IgD-negative memory B cell (primary cell): ENCODE results near the gene NFIA. TPM values are rescaled to one million over a fixed set of nuclear protein-coding genes. Genes with fewer than 3 reads are reported as not detected.
"Not testable (repeated sequence)": the region's sequence is repeated elsewhere in the genome, so short reads cannot be mapped to it uniquely, and the experiment has no call there.

Experiments used
- H3K27ac Mint-ChIP-seq, 3 donors: one replicate each; pipeline ENCODE4 v1.8.0; 2020 to 2022; ENCODE audit warnings: mild to moderate bottlenecking in 3 of 3, mixed read lengths in 3 of 3, moderate library complexity in 1 of 3
- H3K27me3 Mint-ChIP-seq: one replicate; pipeline ENCODE4 v1.8.0; 2021; ENCODE audit warnings: mixed read lengths
- H3K36me3 Mint-ChIP-seq: one replicate; pipeline ENCODE4 v1.8.0; 2020; ENCODE audit warnings: mild to moderate bottlenecking, mixed read lengths
- H3K4me1 Mint-ChIP-seq, 3 donors: one replicate each; pipeline ENCODE4 v1.8.0; 2020 to 2022; ENCODE audit warnings: mixed read lengths in 3 of 3, mild to moderate bottlenecking in 1 of 3
- H3K4me3 Mint-ChIP-seq, 4 donors: one replicate each; pipeline ENCODE4 v1.8.0; 2020 to 2022; ENCODE audit warnings: mild to moderate bottlenecking in 4 of 4, mixed read lengths in 4 of 4, moderate library complexity in 3 of 4
- H3K9me3 Mint-ChIP-seq, 3 donors: one replicate each; pipeline ENCODE4 v1.8.0; 2020 to 2021; ENCODE audit warnings: mixed read lengths in 3 of 3, mild to moderate bottlenecking in 1 of 3
- polyA plus RNA-seq: library from polyadenylated mRNA; unstranded; fragments of 300-500 nt; fragmentation: Illumina TruSeq; gene quantifications from one replicate; pipeline ENCODE4 v1.2.3, GENCODE V29; 2021

The NFIA gene
- polyA plus RNA-seq, 1 donor from 2014 or later: 0.93 TPM

DNA sequence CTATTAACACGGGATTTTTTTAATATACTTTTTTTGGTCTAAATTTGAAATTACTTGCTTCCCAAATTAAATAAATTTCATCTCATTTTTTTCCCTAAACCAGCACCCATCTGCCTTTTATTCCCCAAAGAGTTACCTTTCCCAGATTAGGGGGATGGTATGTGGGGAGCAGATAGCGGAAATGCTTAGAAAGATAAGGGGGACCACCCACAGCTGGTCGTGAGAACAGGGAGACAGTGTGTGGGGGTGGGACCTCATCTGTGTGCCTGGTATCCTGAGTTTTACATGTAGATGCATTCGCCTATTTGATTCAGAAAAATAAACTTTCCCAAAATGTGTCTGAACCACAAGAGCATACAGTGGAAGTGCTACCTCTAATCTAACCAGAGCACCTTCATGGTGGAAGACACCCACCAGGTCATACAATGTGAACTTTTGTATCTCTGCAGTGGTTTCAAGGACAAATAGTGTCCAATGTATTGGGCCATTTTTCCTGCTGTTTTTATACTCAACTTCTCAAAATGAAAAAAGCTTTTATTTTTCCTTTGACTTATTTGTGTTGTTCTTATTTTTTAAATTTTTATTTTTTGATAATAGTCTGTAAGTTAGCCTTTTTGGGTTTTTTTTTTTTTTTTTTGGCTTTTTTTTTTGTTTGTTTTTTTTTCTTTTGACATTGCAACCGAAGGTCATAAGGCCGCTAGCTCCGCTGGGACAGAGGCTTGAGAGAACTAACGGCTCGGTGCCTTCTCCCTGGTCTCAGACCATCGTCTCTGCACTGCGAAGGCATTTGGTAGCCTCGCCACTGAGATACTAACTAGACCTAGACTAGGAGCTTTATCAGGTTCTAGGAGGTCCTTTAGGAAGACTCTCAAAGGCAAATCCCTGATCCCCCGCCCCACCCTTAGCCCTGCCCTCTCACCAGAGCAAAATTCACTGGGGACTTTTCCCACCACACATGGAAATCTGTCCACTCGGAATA is 379.3 kb downstream of the NFIA start:
- no peak overlapping the region for H3K4me3 Mint-ChIP-seq
- no peaks in the 10 kb centered on the region for H3K4me1 Mint-ChIP-seq
- H3K36me3 Mint-ChIP-seq: no peaks in the 10 kb centered on the region
- no peak overlapping the region for H3K27ac Mint-ChIP-seq
- H3K9me3 Mint-ChIP-seq: no peaks in the 10 kb centered on the region
- peaks cover 5% of the 10 kb centered on the region for H3K27me3 Mint-ChIP-seq

GRCh38 chr1:61462628-61463027 is 380.3 kb downstream of the NFIA start:
- no peak overlapping the region for H3K4me3 Mint-ChIP-seq
- peak overlapping the region in 1 of 3 donors; percentile 24 for H3K27ac Mint-ChIP-seq
- H3K27me3 Mint-ChIP-seq: peaks cover 5% of the 10 kb centered on the region
- no peaks in the 10 kb centered on the region for H3K9me3 Mint-ChIP-seq
- no peaks in the 10 kb centered on the region for H3K36me3 Mint-ChIP-seq
- H3K4me1 Mint-ChIP-seq: no peaks in the 10 kb centered on the region

DNA sequence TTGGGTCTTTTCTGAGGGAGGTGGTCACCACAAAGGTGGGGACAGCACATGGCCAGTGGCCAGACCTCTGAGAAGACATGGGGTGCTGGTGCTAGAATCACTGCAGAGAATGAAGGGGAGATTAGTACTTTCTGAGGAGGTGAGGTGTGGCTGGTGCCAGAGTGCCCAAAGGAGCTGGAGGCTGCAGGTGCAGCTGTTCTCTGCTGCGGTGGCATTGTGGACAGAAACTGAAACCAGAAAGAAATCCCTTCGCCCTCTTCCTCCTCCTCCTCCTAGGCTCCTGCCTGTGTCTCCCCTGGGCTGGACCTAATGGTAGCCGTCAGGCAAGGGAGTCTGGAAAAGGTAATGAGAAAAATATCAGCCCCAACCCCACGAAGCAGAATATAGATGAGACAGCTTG is 380.9 kb downstream of the NFIA start:
- H3K36me3 Mint-ChIP-seq: no peaks in the 10 kb centered on the region
- no peaks in the 10 kb centered on the region for H3K4me1 Mint-ChIP-seq
- no peaks in the 10 kb centered on the region for H3K9me3 Mint-ChIP-seq
- no peak overlapping the region for H3K4me3 Mint-ChIP-seq
- H3K27me3 Mint-ChIP-seq: peaks cover 5% of the 10 kb centered on the region
- no peak overlapping the region for H3K27ac Mint-ChIP-seq

DNA sequence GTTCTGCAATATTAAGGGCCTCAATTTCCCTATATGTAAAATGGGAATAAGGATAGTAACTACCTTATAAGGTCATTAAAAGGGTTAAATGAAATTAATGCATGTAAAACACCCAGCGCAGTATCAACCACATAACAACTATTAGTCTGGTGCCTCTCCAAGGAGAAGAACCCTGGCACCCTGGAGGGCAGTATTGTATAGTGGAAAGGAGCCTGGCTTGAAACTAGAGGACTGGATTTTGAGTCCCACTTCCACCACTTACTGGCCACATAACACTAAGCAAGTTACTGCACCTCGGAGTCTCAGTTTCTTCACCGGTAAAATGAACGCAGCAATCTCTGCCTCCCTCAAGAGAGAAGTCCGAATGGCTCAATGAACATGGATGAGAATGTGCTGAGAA is 385.5 kb downstream of the NFIA start:
- not testable (repeated sequence) for H3K4me3 Mint-ChIP-seq, H3K9me3 Mint-ChIP-seq, H3K36me3 Mint-ChIP-seq, H3K27me3 Mint-ChIP-seq, H3K4me1 Mint-ChIP-seq, H3K27ac Mint-ChIP-seq

- Mint-ChIP-seq H3K4me3 (no peak overlapping the region), H3K4me1 (no peaks in the 10 kb centered on the region), H3K27me3 (peaks cover 6% of the 10 kb centered on the region), H3K9me3 (peaks cover 0 to under 1% (median 0%) of the 10 kb centered on the region in 3 donors), H3K27ac (no peak overlapping the region), H3K36me3 (no peaks in the 10 kb centered on the region)
Observed at GRCh38 chr1:61469365-61469764, 387.0 kb downstream of the NFIA start.

DNA sequence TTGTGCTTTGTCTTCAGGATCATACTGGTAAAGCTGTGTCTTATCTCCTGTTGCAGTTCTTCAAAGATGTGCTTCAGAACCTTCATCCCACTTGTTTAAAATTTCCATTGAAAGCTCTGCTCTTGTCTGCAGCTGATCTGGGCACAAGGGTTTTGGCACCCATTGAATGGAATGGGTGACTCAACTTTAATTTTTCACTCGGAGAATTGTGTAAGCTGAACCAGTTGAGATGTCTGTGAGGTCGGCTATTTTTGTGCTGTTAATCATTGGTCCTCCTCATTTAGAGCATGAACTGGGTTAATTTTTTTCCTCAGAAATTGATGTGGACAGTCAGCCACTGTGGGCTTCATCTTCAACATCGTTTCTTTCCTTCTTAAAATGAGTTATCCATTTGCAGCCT is 390.5 kb downstream of the NFIA start:
- Mint-ChIP-seq H3K4me1 (no peaks in the 10 kb centered on the region), H3K9me3 (peaks cover 0 to 2% (median 0%) of the 10 kb centered on the region in 3 donors), H3K4me3 (no peak overlapping the region)

DNA sequence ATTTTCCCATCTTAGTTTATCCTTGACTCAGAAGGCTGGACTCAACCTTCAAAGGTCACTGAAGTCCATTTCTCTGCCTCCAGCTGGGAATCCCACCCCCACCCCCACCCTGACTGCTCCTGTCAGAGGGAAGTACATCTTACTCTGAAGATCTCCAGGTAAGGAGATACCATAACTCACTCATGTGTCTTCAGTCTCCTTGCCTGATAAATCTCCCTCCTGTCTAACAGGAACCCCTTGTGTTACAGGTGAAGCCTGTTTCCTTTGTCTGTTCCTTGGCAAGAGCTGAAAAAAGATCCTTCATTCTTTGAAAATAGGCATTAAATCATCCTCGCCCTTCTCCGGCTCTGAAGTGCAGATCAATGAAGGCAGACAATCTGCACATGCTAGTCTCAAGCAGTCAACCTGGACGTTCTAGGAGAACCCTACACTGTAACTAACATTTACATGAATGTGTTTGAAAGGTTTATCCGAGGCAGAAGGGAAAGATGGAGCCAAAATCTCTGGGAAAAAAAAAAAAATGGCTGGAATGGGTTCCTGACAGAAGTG is 392.0 kb downstream of the NFIA start:
- no peaks in the 10 kb centered on the region for H3K4me1 Mint-ChIP-seq

More for the DNA sequence above, 390.5 kb downstream of the NFIA start:
- Mint-ChIP-seq H3K27ac (no peak overlapping the region), H3K36me3 (no peaks in the 10 kb centered on the region), H3K27me3 (peaks cover 7% of the 10 kb centered on the region)

DNA sequence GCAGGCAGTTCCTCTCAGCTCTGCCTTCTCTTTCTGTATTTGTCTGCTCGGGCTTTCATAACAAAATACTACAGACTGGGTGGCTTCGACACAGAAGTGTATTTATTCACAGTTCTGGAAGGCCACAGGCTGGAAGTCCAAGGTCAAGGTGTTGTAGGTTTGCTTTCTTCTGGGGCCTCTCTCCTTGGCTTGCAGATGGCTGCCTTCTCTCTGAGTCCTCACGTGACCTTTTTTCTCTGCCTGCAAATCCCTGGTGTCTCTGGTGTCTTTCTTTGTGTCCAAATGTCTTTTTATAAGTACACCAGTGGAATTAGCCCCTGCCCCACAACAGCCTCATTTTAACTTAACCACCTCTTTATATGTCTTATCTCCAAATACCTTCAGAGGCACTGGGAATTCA is 392.6 kb downstream of the NFIA start:
- peaks cover 7% of the 10 kb centered on the region for H3K27me3 Mint-ChIP-seq
- H3K36me3 Mint-ChIP-seq: no peaks in the 10 kb centered on the region
- H3K9me3 Mint-ChIP-seq: peaks cover 0 to 2% (median 0%) of the 10 kb centered on the region in 3 donors
- no peaks in the 10 kb centered on the region for H3K4me1 Mint-ChIP-seq
- no peak overlapping the region for H3K27ac Mint-ChIP-seq
- peak overlapping the region in 1 of 4 donors; percentile 72 for H3K4me3 Mint-ChIP-seq

More for the DNA sequence above, 392.0 kb downstream of the NFIA start:
- Mint-ChIP-seq H3K27ac (no peak overlapping the region), H3K27me3 (peaks cover 7% of the 10 kb centered on the region), H3K4me3 (no peak overlapping the region), H3K9me3 (peaks cover 0 to 2% (median 0%) of the 10 kb centered on the region in 3 donors), H3K36me3 (no peaks in the 10 kb centered on the region)

GRCh38 chr1:61477301-61477700 is 394.9 kb downstream of the NFIA start:
- Mint-ChIP-seq H3K27me3 (peaks cover 7% of the 10 kb centered on the region), H3K4me3 (no peak overlapping the region), H3K36me3 (no peaks in the 10 kb centered on the region), H3K27ac (no peak overlapping the region), H3K9me3 (peaks cover 0 to 2% (median 0%) of the 10 kb centered on the region in 3 donors), H3K4me1 (no peaks in the 10 kb centered on the region)

- Mint-ChIP-seq H3K4me3 (no peak overlapping the region), H3K36me3 (no peaks in the 10 kb centered on the region), H3K9me3 (no peaks in the 10 kb centered on the region), H3K4me1 (no peaks in the 10 kb centered on the region), H3K27me3 (peaks cover 4% of the 10 kb centered on the region), H3K27ac (no peak overlapping the region)
Observed at GRCh38 chr1:61480273-61480935, 398.0 kb downstream of the NFIA start.

- H3K27me3 Mint-ChIP-seq: peaks cover 1% of the 10 kb centered on the region
- no peaks in the 10 kb centered on the region for H3K9me3 Mint-ChIP-seq
- no peaks in the 10 kb centered on the region for H3K36me3 Mint-ChIP-seq
- H3K4me1 Mint-ChIP-seq: no peaks in the 10 kb centered on the region
- no peak overlapping the region for H3K27ac Mint-ChIP-seq
- H3K4me3 Mint-ChIP-seq: no peak overlapping the region
Observed at GRCh38 chr1:61481315-61481715, 399.0 kb downstream of the NFIA start.

DNA sequence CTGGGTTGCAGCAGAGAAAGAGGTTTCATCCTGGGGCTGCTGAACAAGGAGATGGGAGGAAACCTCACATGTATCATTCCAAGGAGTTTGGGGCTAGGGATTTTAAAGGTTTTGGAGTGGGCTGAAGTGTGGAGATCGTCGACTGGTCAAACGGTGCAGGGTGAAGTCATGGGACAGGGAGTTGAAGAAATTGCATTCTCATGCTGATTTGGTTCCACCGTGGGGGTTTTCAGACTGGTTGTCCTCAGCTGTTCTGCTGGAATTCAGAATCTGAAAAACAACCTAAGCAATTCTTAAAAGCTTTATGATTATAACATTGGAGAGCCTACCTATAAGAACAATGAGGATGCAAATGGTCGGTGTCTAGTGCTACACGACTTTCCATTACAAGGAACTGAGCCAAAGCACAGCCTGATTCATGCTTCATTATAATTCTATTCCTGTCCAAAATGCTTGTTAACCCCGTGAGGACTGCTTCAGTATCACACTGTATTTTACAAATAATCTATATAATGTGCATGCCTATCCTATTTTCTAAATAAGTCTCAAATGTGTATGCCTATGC is 399.9 kb downstream of the NFIA start:
- H3K27ac Mint-ChIP-seq: no peak overlapping the region
- no peaks in the 10 kb centered on the region for H3K4me1 Mint-ChIP-seq
- no peaks in the 10 kb centered on the region for H3K36me3 Mint-ChIP-seq
- no peaks in the 10 kb centered on the region for H3K9me3 Mint-ChIP-seq
- no peaks in the 10 kb centered on the region for H3K27me3 Mint-ChIP-seq
- no peak overlapping the region for H3K4me3 Mint-ChIP-seq

DNA sequence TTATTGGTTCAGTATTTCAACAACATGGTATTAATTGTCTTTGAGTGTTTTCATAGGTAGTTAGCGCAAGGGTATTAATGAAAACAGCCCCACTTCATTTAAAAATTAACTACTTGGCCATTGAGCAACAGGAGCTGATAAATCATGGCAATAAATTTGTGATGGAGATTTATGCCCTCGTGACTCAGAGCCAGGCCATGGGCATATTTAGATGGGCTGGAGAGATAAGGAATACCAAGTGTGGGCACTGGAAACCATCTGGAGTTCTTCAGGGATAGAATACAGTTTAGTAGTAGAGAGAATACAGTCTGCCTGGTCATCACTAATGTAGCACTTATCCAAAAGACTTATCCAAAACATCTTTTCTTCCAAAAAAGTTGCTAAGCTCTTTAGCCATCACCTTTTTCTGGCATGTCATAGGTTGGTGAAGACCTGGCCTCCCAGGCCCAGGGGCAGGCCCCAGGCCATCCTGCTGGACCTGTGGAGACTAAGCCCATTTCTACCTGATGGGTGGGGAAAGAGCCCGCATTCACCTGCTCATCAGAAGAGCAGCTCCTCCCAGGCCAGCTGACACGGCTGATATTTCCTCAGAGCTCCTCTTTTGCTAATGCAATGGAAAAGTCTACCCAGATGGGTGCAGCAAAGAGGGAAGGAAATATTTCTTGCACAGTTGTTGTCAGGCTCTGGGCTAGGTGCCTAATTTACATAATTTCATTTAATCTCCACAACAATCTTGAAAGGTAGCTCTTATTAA is 404.6 kb downstream of the NFIA start:
- no peaks in the 10 kb centered on the region for H3K9me3 Mint-ChIP-seq
- no peak overlapping the region for H3K27ac Mint-ChIP-seq
- H3K4me3 Mint-ChIP-seq: no peak overlapping the region
- H3K4me1 Mint-ChIP-seq: no peaks in the 10 kb centered on the region
- peaks cover 1% of the 10 kb centered on the region for H3K27me3 Mint-ChIP-seq
- H3K36me3 Mint-ChIP-seq: no peaks in the 10 kb centered on the region

DNA sequence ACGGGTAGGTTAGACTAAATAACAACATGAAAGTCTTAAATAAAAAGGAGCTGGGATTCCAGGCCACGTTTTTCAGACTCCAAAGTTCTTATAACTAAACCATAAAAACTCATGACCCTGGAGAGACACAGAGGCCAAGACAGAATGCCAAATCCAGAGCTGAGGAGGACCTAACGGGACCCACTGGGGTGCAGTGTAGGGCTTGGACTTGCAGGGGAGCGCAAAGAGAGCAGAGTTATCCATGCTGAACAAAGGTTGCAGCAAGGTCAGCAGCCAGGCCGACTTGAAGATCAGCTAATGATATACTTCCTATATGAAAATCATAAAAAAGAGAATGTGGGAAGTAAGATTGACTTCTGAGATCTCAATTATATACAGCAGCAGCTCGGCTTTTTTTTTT is 405.4 kb downstream of the NFIA start:
- Mint-ChIP-seq H3K9me3 (no peaks in the 10 kb centered on the region), H3K27ac (no peak overlapping the region), H3K4me1 (no peaks in the 10 kb centered on the region), H3K27me3 (peaks cover 1% of the 10 kb centered on the region), H3K36me3 (no peaks in the 10 kb centered on the region), H3K4me3 (no peak overlapping the region)
